GM12878 (cell line): Measurements from ENCODE around the gene S100A14. TPM values are rescaled to one million over a fixed set of nuclear protein-coding genes. Genes with fewer than 3 reads are reported as not detected.

Experiments used
- ATAC-seq: fragments of 200-7000 bp; cut with Tn5 transposase; 3 replicates; pipeline ENCODE4 v1.9.1; 2020; ENCODE audit warnings: mild to moderate bottlenecking, moderate library complexity
- BruUV-seq: library from RNA; stranded (reverse); fragments of 400-500 nt; replicated peaks from 2 replicates; lab custom pipeline; 2021; lab: Mats Ljungman, UMichigan
- CTCF ChIA-PET: fragments of 300-600 bp; sonication (Branson Sonifier 250); formaldehyde crosslinking; extraction: SDS; loops from one replicate; lab custom pipeline; 2021; ENCODE audit warnings: inconsistent platforms; lab: Yijun Ruan, JAX
- POLR2A ChIA-PET: fragments of 350-600 bp; formaldehyde crosslinking; extraction: SDS; loops from one replicate; lab custom pipeline; 2021; ENCODE audit warnings: inconsistent platforms; lab: Charles Lee
- RAD21 ChIA-PET: fragments of 300-600 bp; sonication (Branson Sonifier 250); formaldehyde crosslinking; loops from one replicate; lab custom pipeline; 2023; ENCODE audit warnings: antibody characterized with exemption; ENCODE audit not compliant: unreplicated experiment; lab: Charles Lee
- SMC1A ChIA-PET: fragments of 300-600 bp; sonication (Branson Sonifier 250); formaldehyde crosslinking; loops from one replicate; lab custom pipeline; 2023; ENCODE audit not compliant: unreplicated experiment, uncharacterized antibody; lab: Charles Lee
- DNase-seq: peaks from one replicate; pipeline ENCODE4 v3.0.0-alpha.2; 2011; ENCODE audit warnings: low read depth, low spot score
- FAIRE-seq: peaks from 3 replicates; lab custom pipeline; 2011; peaks lifted over from hg19 to GRCh38; lab: Jason Lieb, UNC
- H2AFZ ChIP-seq: 2 replicates; pipeline ENCODE4 v1.6.0; 2011; ENCODE audit warnings: low read depth, low read length, control low read depth; ENCODE audit not compliant: control insufficient read depth
- H3K27ac ChIP-seq: 2 replicates; pipeline ENCODE4 v1.5.1; 2011; ENCODE audit warnings: control low read depth; ENCODE audit not compliant: control insufficient read depth, insufficient read depth
- H3K27me3 ChIP-seq, 2 experiments: replicated peaks in 1 of 2; 2 replicates each; pipeline versions ENCODE4 v1.6.0 to v1.6.1; 2011; ENCODE audit warnings: low read length in 1 of 2; ENCODE audit not compliant: control insufficient read depth in 2 of 2, insufficient read depth in 2 of 2
- H3K36me3 ChIP-seq, 2 experiments: 2 replicates each; pipeline ENCODE4 v1.5.1; 2011; ENCODE audit warnings: low read length in 1 of 2; ENCODE audit not compliant: control insufficient read depth in 2 of 2, insufficient read depth in 2 of 2
- H3K4me1 ChIP-seq: 2 replicates; pipeline ENCODE4 v1.6.1; 2011; ENCODE audit warnings: mild to moderate bottlenecking, low read length, moderate library complexity, mixed read lengths; ENCODE audit not compliant: control insufficient read depth, insufficient read depth
- H3K4me2 ChIP-seq: 2 replicates; pipeline ENCODE4 v1.6.0; 2011; ENCODE audit warnings: control low read depth; ENCODE audit not compliant: control insufficient read depth, insufficient read depth
- H3K4me3 ChIP-seq: fragments of 200-600 bp; sonication (generic); 2 replicates; pipeline ENCODE4 v1.5.1; 2016
- H3K79me2 ChIP-seq: 2 replicates; pipeline ENCODE4 v1.6.0; 2011; ENCODE audit warnings: low read length; ENCODE audit not compliant: control insufficient read depth, insufficient read depth
- H3K9ac ChIP-seq: 2 replicates; pipeline ENCODE4 v1.8.0; 2011; ENCODE audit warnings: low read length, control low read depth, mixed read lengths; ENCODE audit not compliant: control insufficient read depth, insufficient read depth
- H3K9me3 ChIP-seq: replicated peaks from 3 replicates; pipeline ENCODE4 v1.5.1; 2011; ENCODE audit warnings: mild to moderate bottlenecking, low read length; ENCODE audit not compliant: control insufficient read depth, insufficient read depth
- H4K20me1 ChIP-seq: 2 replicates; pipeline ENCODE4 v1.6.0; 2011; ENCODE audit not compliant: control insufficient read depth, insufficient read depth
- CBX5 ChIP-seq: sonication (generic); IDR thresholded peaks from 2 replicates; pipeline ENCODE4 v1.6.1; 2016; ENCODE audit warnings: low read depth, moderate library complexity, mild to moderate bottlenecking, inconsistent platforms
- GATAD2B ChIP-seq: fragments of 450-650 bp; conservative IDR thresholded peaks from 2 replicates; pipeline ENCODE4 v1.6.1; 2017; ENCODE audit warnings: low read depth, mild to moderate bottlenecking, moderate library complexity
- IRF4 ChIP-seq: IDR thresholded peaks from 2 replicates; pipeline ENCODE4 v1.6.1; 2011; ENCODE audit warnings: low read depth, low read length
- POU2F2 ChIP-seq: IDR thresholded peaks from 3 replicates; pipeline ENCODE4 v1.6.1; 2011; ENCODE audit warnings: low read depth, mild to moderate bottlenecking, low read length, borderline replicate concordance
- SMC3 ChIP-seq: IDR thresholded peaks from 2 replicates; pipeline ENCODE4 v1.6.1; 2011; ENCODE audit warnings: low read length, improper control_type of control experiment, borderline replicate concordance
- TCF12 ChIP-seq: IDR thresholded peaks from 2 replicates; pipeline ENCODE4 v1.6.1; 2011; ENCODE audit warnings: low read depth, mild to moderate bottlenecking, low read length
- TCF3 ChIP-seq: IDR thresholded peaks from 2 replicates; pipeline ENCODE4 v1.6.1; 2012; ENCODE audit warnings: low read depth, mild to moderate bottlenecking, low read length, borderline replicate concordance; ENCODE audit not compliant: insufficient read depth
- WGBS: methylation state at CpG from one replicate; pipeline ENCODE4 v1.1.6; 2016; ENCODE audit warnings: low lambda C conversion rate; ENCODE audit not compliant: insufficient replicate concordance, insufficient coverage; ENCODE audit errors: missing lambda C conversion rate; 5-methylcytosine and 5-hydroxymethylcytosine counted together
- in situ Hi-C: fragments of 300-500 bp; cut with MboI; formaldehyde crosslinking; loops from 9 replicates; pipeline ENCODE4 v1.14.3; 2018; ENCODE audit warnings: mixed read lengths
- intact Hi-C: fragments of 100-400 bp; cut with micrococcal nuclease; formaldehyde crosslinking; loops from one replicate; pipeline ENCODE4 v1.14.2; 2022; ENCODE audit not compliant: unreplicated experiment
- polyA plus RNA-seq, 11 experiments: library from polyadenylated mRNA; depleted of rRNA in 4 of 11; unstranded in 6 of 11; stranded (reverse) in 5 of 11; fragments of >200 nt; fragmentation: Nextera tagmentation in 4 of 11; fragmentation: Illumina TruSeq in 1 of 11; extraction: Ambion mirVana in 4 of 11; extraction: Trizol in 1 of 11; gene quantifications; 1 replicate in 1 of 11; 2 replicates in 10 of 11; pipeline versions ENCODE4 v1.2.1 to v1.2.3, GENCODE V29; 2011 to 2016; ENCODE audit warnings: inconsistent platforms in 2 of 11, missing spikeins in 2 of 11, low read depth in 1 of 11
- total RNA-seq, 4 experiments: library from RNA; depleted of rRNA in 3 of 4; stranded (reverse); fragments of >200 nt in 3 of 4; fragmentation: Illumina TruSeq in 1 of 4; extraction: Trizol in 1 of 4; gene quantifications; 2 replicates each; pipeline versions ENCODE4 v1.2.1 to v1.2.3, GENCODE V29; 2013 to 2021
- TF ChIP-seq, protein P1 (sequence below), 3 experiments: IDR thresholded peaks in 2 of 3; conservative IDR thresholded peaks in 1 of 3; 2 replicates each; pipeline ENCODE4 v1.5.1; 2011; ENCODE audit warnings: low read depth in 3 of 3, low read length in 3 of 3, mild to moderate bottlenecking in 3 of 3, control low read depth in 2 of 3, moderate library complexity in 2 of 3, inconsistent platforms in 1 of 3, mixed read lengths in 1 of 3; ENCODE audit not compliant: control insufficient read depth in 2 of 3, insufficient read depth in 1 of 3; ENCODE audit errors: extremely low read depth in 1 of 3
- TF ChIP-seq, protein P2 (sequence below): fragments of 450-650 bp; IDR thresholded peaks from 2 replicates; pipeline ENCODE4 v1.6.1; 2017; ENCODE audit warnings: mild to moderate bottlenecking, low read depth, inconsistent platforms; ENCODE audit not compliant: poor library complexity, severe bottlenecking
- TF ChIP-seq, protein P3 (sequence below): fragments of 450-650 bp; IDR thresholded peaks from 2 replicates; pipeline ENCODE4 v1.6.1; 2017; ENCODE audit warnings: antibody characterized with exemption, mild to moderate bottlenecking, moderate library complexity
- TF ChIP-seq, protein P4 (sequence below): IDR thresholded peaks from 2 replicates; pipeline ENCODE4 v1.6.1; 2011; ENCODE audit warnings: borderline replicate concordance, low read depth, mild to moderate bottlenecking, moderate library complexity, low read length; ENCODE audit not compliant: insufficient read depth, poor library complexity, severe bottlenecking

Gene S100A14
- total and polyA plus RNA-seq, 10 of the 15 experiments (the other 5 are each of a cell fraction or from before 2014, with no cell fraction given): 0.20 to 0.77 (median 0.45) TPM; not detected in 4

DNA sequence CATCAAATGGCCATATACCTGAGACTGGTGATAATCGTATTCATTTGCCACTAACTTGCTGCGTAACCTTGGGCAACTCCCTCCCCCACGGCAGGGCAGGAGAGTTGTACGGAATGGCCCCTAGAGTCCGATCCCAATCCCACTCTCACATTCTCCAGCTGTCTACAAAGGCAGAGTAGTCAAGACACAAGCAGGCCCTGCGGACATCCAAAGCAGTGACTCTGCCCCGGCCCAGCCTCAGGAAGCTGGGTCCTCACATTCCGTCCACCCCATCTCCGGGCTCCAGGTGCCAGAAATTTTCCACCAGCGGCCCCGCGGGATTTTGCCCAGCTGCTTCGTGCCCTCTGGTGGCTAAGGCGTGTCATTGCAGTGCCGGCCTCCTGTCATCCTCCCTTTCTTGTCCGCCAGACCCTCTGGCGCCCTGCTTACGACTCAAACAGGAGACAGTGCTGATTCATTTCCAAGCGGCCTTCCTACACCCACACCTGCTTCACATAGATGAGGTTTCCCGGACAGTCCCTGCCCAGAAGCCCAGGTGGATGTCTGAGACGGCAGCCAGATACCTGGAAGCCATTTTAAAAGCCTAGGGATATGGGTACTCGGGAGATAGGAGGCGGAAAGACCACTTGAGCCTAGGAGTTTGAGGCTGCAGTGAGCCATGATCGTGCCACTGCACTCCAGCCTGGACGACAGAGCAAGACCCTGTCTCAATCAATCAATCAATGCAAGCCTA lies 47.6 kb downstream of the S100A14 start:
- H3K27me3 ChIP-seq: no peaks in the 10 kb centered on the region
- H3K79me2 ChIP-seq: no peaks in the 10 kb centered on the region
- no peaks in the 10 kb centered on the region for H4K20me1 ChIP-seq
- H3K4me2 ChIP-seq: 0 out of 2 replicates have a peak overlapping the region, but pooled peaks have one; percentile 56
- peak; percentile 80 for FAIRE-seq
- SMC1A ChIA-PET: interaction anchor here (0.6 to 4.0 kb wide), 16 partner anchors 9 to 434 kb away, joined by 3 to 72 read pairs (median 4); partner anchors contain the start of genes S100A3, S100A4 and S100A6
- H3K4me3 ChIP-seq: peak overlapping the region; percentile 37; the same call in 1 of the 2 replicates
- RAD21 ChIA-PET: interaction anchor here (0.6 to 4.3 kb wide), 10 partner anchors 24 to 716 kb away, joined by 3 to 74 read pairs (median 4); partner anchors contain the start of genes CRTC2, S100A1, S100A13 and S100A6
- POLR2A ChIA-PET: interaction anchor here (0.9 to 1.8 kb wide), 3 partner anchors 29 to 36 kb away, joined by 3 to 8 read pairs (median 5); partner anchors contain the start of gene S100A6
- no peaks in the 10 kb centered on the region for H3K36me3 ChIP-seq
- H2AFZ ChIP-seq: peak overlapping the region; percentile 92
- in situ Hi-C loops (no loop called here), intact Hi-C loops (loop anchor here (1.0 to 5.0 kb wide), 4 partner anchors 36 to 216 kb away; no protein-coding TSS in a partner anchor)
- H3K4me1 ChIP-seq: peaks cover 23% of the 10 kb centered on the region
- CTCF ChIA-PET: interaction anchor here (0.6 to 7.5 kb wide), 34 partner anchors 10 to 589 kb away, joined by 3 to 216 read pairs (median 4); partner anchors contain the start of genes PGLYRP4, RAB13, S100A1 and S100A14
- BruUV-seq: no TSS peak
- 20% methylated on average over 25 of the region's 25 CpGs for WGBS
- no peak overlapping the region for H3K27ac ChIP-seq
- no peak overlapping the region for H3K9ac ChIP-seq
- ATAC-seq: peak; percentile 50
- peak; percentile 9 for DNase-seq
- H3K9me3 ChIP-seq: no peaks in the 10 kb centered on the region
- TF ChIP-seq, protein P1, sequence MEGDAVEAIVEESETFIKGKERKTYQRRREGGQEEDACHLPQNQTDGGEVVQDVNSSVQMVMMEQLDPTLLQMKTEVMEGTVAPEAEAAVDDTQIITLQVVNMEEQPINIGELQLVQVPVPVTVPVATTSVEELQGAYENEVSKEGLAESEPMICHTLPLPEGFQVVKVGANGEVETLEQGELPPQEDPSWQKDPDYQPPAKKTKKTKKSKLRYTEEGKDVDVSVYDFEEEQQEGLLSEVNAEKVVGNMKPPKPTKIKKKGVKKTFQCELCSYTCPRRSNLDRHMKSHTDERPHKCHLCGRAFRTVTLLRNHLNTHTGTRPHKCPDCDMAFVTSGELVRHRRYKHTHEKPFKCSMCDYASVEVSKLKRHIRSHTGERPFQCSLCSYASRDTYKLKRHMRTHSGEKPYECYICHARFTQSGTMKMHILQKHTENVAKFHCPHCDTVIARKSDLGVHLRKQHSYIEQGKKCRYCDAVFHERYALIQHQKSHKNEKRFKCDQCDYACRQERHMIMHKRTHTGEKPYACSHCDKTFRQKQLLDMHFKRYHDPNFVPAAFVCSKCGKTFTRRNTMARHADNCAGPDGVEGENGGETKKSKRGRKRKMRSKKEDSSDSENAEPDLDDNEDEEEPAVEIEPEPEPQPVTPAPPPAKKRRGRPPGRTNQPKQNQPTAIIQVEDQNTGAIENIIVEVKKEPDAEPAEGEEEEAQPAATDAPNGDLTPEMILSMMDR (IDR thresholded peaks at IDR 0.05 in 2 of 3, conservative IDR thresholded peaks at IDR 0.05 in 1 of 3; ENCODE audit: control insufficient read depth in 2 of 3, extremely low read depth in 1 of 3, insufficient read depth in 1 of 3, low read depth in 3 of 3, low read length in 3 of 3): peak; percentile 97 to 99 (median 98); a peak in 5 of 6 replicates
- TF ChIP-seq POU2F2 (no peak), TCF3 (peak; percentile 50; the same call in 1 of the 2 replicates), IRF4 (peak; percentile 34; the same call in 1 of the 2 replicates), GATAD2B (no peak; the same call in 1 of the 2 replicates), SMC3 (peak; percentile 99), TCF12 (no peak), CBX5 (no peak)
- TF ChIP-seq, protein P2, sequence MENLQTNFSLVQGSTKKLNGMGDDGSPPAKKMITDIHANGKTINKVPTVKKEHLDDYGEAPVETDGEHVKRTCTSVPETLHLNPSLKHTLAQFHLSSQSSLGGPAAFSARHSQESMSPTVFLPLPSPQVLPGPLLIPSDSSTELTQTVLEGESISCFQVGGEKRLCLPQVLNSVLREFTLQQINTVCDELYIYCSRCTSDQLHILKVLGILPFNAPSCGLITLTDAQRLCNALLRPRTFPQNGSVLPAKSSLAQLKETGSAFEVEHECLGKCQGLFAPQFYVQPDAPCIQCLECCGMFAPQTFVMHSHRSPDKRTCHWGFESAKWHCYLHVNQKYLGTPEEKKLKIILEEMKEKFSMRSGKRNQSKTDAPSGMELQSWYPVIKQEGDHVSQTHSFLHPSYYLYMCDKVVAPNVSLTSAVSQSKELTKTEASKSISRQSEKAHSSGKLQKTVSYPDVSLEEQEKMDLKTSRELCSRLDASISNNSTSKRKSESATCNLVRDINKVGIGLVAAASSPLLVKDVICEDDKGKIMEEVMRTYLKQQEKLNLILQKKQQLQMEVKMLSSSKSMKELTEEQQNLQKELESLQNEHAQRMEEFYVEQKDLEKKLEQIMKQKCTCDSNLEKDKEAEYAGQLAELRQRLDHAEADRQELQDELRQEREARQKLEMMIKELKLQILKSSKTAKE: no peak
- TF ChIP-seq, protein P3, sequence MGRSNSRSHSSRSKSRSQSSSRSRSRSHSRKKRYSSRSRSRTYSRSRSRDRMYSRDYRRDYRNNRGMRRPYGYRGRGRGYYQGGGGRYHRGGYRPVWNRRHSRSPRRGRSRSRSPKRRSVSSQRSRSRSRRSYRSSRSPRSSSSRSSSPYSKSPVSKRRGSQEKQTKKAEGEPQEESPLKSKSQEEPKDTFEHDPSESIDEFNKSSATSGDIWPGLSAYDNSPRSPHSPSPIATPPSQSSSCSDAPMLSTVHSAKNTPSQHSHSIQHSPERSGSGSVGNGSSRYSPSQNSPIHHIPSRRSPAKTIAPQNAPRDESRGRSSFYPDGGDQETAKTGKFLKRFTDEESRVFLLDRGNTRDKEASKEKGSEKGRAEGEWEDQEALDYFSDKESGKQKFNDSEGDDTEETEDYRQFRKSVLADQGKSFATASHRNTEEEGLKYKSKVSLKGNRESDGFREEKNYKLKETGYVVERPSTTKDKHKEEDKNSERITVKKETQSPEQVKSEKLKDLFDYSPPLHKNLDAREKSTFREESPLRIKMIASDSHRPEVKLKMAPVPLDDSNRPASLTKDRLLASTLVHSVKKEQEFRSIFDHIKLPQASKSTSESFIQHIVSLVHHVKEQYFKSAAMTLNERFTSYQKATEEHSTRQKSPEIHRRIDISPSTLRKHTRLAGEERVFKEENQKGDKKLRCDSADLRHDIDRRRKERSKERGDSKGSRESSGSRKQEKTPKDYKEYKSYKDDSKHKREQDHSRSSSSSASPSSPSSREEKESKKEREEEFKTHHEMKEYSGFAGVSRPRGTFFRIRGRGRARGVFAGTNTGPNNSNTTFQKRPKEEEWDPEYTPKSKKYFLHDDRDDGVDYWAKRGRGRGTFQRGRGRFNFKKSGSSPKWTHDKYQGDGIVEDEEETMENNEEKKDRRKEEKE: no peak
- TF ChIP-seq, protein P4, sequence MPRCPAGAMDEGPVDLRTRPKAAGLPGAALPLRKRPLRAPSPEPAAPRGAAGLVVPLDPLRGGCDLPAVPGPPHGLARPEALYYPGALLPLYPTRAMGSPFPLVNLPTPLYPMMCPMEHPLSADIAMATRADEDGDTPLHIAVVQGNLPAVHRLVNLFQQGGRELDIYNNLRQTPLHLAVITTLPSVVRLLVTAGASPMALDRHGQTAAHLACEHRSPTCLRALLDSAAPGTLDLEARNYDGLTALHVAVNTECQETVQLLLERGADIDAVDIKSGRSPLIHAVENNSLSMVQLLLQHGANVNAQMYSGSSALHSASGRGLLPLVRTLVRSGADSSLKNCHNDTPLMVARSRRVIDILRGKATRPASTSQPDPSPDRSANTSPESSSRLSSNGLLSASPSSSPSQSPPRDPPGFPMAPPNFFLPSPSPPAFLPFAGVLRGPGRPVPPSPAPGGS: no peak
